ENCODE measurements around the gene TBC1D1.

TBC1D1 gene

GRCh38 chr4:38025665-38026064 lies 134.8 kb downstream of the TBC1D1 start:
- Histone ChIP-seq H3K4me3 (replicated peaks; ENCODE audit: low read depth, low read length) (no peak overlapping the region), H3K36me3 (ENCODE audit: control insufficient read depth, insufficient read depth, low read length) (peaks cover 10% of the 10 kb centered on the region), H3K27me3 (replicated peaks; ENCODE audit: control insufficient read depth, insufficient read depth, low read length) (no peaks in the 10 kb centered on the region)
- no peak for TF ChIP-seq CTCF (IDR thresholded peaks at IDR 0.05; ENCODE audit: insufficient read depth, low read length, poor library complexity, severe bottlenecking)
- no peak for DNase-seq (ENCODE audit: extremely low read depth, insufficient read length)

- peaks cover 10% of the 10 kb centered on the region for H3K36me3 ChIP-seq (ENCODE audit: control insufficient read depth, insufficient read depth, low read length)
- no peak overlapping the region for H3K4me3 ChIP-seq (replicated peaks; ENCODE audit: low read depth, low read length)
- TF ChIP-seq CTCF (IDR thresholded peaks at IDR 0.05; ENCODE audit: insufficient read depth, low read length, poor library complexity, severe bottlenecking), result no peak
- no peak for DNase-seq (ENCODE audit: extremely low read depth, insufficient read length)
- H3K27me3 ChIP-seq (replicated peaks; ENCODE audit: control insufficient read depth, insufficient read depth, low read length), result no peaks in the 10 kb centered on the region
Observed at GRCh38 chr4:38026158-38026740, 135.4 kb downstream of the TBC1D1 start.

GRCh38 chr4:38030023-38030422 lies 139.1 kb downstream of the TBC1D1 start:
- no peak for DNase-seq (ENCODE audit: extremely low read depth, insufficient read length)
- H3K4me3 ChIP-seq (replicated peaks; ENCODE audit: low read depth, low read length), result no peak overlapping the region
- no peak for TF ChIP-seq CTCF (IDR thresholded peaks at IDR 0.05; ENCODE audit: insufficient read depth, low read length, poor library complexity, severe bottlenecking)
- no peaks in the 10 kb centered on the region for H3K27me3 ChIP-seq (replicated peaks; ENCODE audit: control insufficient read depth, insufficient read depth, low read length)
- peaks cover 10% of the 10 kb centered on the region for H3K36me3 ChIP-seq (ENCODE audit: control insufficient read depth, insufficient read depth, low read length)

GRCh38 chr4:38034986-38035882 lies 144.3 kb downstream of the TBC1D1 start:
- peak; percentile 29 for DNase-seq (ENCODE audit: extremely low read depth, insufficient read length)
- Histone ChIP-seq H3K4me3 (replicated peaks; ENCODE audit: low read depth, low read length) (no peak overlapping the region), H3K27me3 (replicated peaks; ENCODE audit: control insufficient read depth, insufficient read depth, low read length) (no peaks in the 10 kb centered on the region), H3K36me3 (ENCODE audit: control insufficient read depth, insufficient read depth, low read length) (peaks cover 6% of the 10 kb centered on the region)
- TF ChIP-seq CTCF (IDR thresholded peaks at IDR 0.05; ENCODE audit: insufficient read depth, low read length, poor library complexity, severe bottlenecking), result peak; percentile 53

- Histone ChIP-seq H3K27me3 (replicated peaks; ENCODE audit: control insufficient read depth, insufficient read depth, low read length) (no peaks in the 10 kb centered on the region), H3K4me3 (replicated peaks; ENCODE audit: low read depth, low read length) (no peak overlapping the region), H3K36me3 (ENCODE audit: control insufficient read depth, insufficient read depth, low read length) (peaks cover 9% of the 10 kb centered on the region)
- DNase-seq (ENCODE audit: extremely low read depth, insufficient read length), result no peak
- TF ChIP-seq CTCF (IDR thresholded peaks at IDR 0.05; ENCODE audit: insufficient read depth, low read length, poor library complexity, severe bottlenecking), result no peak
Observed at GRCh38 chr4:38036548-38036947, 145.7 kb downstream of the TBC1D1 start.
